ENCODE measurements around the gene CERK. TPM values are rescaled to one million over a fixed set of nuclear protein-coding genes. Genes with fewer than 3 reads are reported as not detected.

The CERK gene
- total and polyA plus RNA-seq, 11 donors: 17.8 to 125 (median 72.3) TPM

DNA sequence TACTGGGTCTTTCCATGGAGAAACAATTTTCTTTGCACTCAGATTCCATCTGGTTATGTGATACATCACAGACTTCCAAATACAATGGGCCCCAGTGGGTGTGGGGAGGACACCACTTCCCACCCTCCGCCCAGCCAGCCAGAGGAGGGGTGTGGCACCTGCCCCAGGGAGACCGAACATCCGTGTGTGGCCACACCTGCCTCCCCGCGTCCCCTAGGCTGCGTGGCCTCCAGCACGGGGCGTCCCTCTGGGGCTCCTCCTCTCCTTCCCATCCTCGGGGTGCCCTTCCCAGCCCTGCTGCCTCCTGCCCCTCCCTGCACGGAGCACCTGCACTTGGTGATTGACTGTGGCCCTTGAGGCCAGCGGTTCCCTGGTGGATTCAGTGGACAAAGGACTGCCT lies 49.1 kb downstream of the CERK start:
- 42 to 71% (median 65%) methylated on average over 10 to 11 of the region's 11 CpGs for WGBS, 4 donors
- H3K36me3 ChIP-seq: peaks cover 0 to 97% (median 74%) of the 10 kb centered on the region in 9 donors
- DNase-seq (peak; percentile 74 to 85 (median 80)), ATAC-seq (peak; percentile 24 to 79 (median 49))
- H3K27ac ChIP-seq: peak overlapping the region in 11 of 12 donors; percentile 57 to 88 (median 82)
- TF ChIP-seq, protein P1, sequence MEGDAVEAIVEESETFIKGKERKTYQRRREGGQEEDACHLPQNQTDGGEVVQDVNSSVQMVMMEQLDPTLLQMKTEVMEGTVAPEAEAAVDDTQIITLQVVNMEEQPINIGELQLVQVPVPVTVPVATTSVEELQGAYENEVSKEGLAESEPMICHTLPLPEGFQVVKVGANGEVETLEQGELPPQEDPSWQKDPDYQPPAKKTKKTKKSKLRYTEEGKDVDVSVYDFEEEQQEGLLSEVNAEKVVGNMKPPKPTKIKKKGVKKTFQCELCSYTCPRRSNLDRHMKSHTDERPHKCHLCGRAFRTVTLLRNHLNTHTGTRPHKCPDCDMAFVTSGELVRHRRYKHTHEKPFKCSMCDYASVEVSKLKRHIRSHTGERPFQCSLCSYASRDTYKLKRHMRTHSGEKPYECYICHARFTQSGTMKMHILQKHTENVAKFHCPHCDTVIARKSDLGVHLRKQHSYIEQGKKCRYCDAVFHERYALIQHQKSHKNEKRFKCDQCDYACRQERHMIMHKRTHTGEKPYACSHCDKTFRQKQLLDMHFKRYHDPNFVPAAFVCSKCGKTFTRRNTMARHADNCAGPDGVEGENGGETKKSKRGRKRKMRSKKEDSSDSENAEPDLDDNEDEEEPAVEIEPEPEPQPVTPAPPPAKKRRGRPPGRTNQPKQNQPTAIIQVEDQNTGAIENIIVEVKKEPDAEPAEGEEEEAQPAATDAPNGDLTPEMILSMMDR (IDR thresholded peaks at IDR 0.05): no peak
- no peak for TF ChIP-seq POLR2A (IDR thresholded peaks at IDR 0.05)
- H3K4me1 ChIP-seq: peaks cover 11 to 59% (median 50%) of the 10 kb centered on the region in 12 donors
- no peaks in the 10 kb centered on the region for H3K27me3 ChIP-seq
- H3K9me3 ChIP-seq: no peaks in the 10 kb centered on the region
- intact Hi-C loops (cut with DNase I): loop anchor here in 8 of 10 donors (5.0 kb wide), 5 partner anchors 37 to 127 kb away; partner anchors contain the start of gene CERK (in 2 of the 8)
- H3K4me3 ChIP-seq: no peak overlapping the region

DNA sequence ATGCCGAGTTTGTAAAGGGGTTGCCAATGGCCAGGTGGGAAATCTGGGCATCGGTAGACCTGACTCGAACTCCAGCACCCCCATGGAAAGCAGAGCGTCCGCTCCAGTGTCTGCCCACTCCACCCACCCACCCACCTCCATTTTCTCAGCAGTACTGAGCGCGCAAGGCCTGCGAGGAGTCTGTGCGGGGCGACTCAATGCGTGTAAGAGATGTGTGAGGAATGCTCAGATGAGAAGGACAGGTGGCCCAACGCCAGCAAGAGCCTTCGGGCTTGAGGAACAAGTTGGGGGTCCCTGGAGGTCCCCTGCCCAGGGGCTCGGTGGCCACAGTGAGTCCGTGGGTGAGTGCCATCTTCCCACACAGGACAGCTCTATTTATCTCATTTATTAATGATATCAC lies 50.6 kb downstream of the CERK start:
- no peaks in the 10 kb centered on the region for H3K9me3 ChIP-seq
- peaks cover 11 to 65% (median 54%) of the 10 kb centered on the region in 12 donors for H3K4me1 ChIP-seq
- intact Hi-C loops (cut with DNase I): loop anchor here in 8 of 10 donors (2.0 to 5.0 kb wide), 6 partner anchors 35 to 125 kb away; partner anchors contain the start of gene CERK (in 2 of the 8)
- H3K27me3 ChIP-seq: no peaks in the 10 kb centered on the region
- ATAC-seq (no peak), DNase-seq (peak in 1 of 5 donors; percentile 32)
- WGBS, 4 donors: 80 to 90% (median 84%) methylated on average over 12 to 15 of the region's 15 CpGs
- no peak for TF ChIP-seq POLR2A (IDR thresholded peaks at IDR 0.05)
- TF ChIP-seq, protein P1 (IDR thresholded peaks at IDR 0.05): no peak
- peaks cover 0 to 84% (median 64%) of the 10 kb centered on the region in 9 donors for H3K36me3 ChIP-seq
- H3K4me3 ChIP-seq: no peak overlapping the region
- H3K27ac ChIP-seq: peak overlapping the region in 11 of 12 donors; percentile 11 to 93 (median 84)

DNA sequence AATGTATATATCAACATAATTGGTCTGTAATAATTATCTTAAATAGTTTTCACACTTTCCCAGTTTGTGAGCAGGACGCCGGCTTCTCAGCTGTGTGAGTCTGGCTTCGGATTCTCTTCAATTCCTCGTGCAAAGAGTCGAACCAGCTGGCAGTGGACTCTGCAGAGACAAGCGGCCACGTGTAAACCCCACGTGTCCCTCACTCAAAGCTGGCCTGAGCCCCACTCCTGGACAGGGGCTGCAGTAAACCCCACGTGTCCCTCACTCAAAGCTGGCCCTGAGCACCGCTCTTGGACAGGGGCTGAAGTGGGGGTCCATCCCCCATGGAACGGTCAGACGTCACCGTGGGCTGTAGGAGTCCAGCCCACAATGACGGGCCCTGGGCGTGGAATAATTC lies 51.0 kb downstream of the CERK start:
- TF ChIP-seq, protein P1 (IDR thresholded peaks at IDR 0.05): no peak
- no peak for TF ChIP-seq POLR2A (IDR thresholded peaks at IDR 0.05)
- Histone ChIP-seq H3K9me3 (no peaks in the 10 kb centered on the region), H3K36me3 (peaks cover 0 to 84% (median 62%) of the 10 kb centered on the region in 9 donors), H3K4me1 (peaks cover 11 to 67% (median 54%) of the 10 kb centered on the region in 12 donors), H3K27ac (peak overlapping the region in 11 of 12 donors; percentile 11 to 93 (median 84)), H3K27me3 (no peaks in the 10 kb centered on the region), H3K4me3 (no peak overlapping the region)
- 61 to 86% (median 67%) methylated on average over 10 to 15 of the region's 15 CpGs for WGBS, 4 donors
- DNase-seq (peak in 1 of 5 donors; percentile 50), ATAC-seq (peak in 1 of 4 donors; percentile 0)
- intact Hi-C loops (cut with DNase I): loop anchor here in 8 of 10 donors (2.0 to 5.0 kb wide), 6 partner anchors 35 to 125 kb away; partner anchors contain the start of gene CERK (in 2 of the 8)

DNA sequence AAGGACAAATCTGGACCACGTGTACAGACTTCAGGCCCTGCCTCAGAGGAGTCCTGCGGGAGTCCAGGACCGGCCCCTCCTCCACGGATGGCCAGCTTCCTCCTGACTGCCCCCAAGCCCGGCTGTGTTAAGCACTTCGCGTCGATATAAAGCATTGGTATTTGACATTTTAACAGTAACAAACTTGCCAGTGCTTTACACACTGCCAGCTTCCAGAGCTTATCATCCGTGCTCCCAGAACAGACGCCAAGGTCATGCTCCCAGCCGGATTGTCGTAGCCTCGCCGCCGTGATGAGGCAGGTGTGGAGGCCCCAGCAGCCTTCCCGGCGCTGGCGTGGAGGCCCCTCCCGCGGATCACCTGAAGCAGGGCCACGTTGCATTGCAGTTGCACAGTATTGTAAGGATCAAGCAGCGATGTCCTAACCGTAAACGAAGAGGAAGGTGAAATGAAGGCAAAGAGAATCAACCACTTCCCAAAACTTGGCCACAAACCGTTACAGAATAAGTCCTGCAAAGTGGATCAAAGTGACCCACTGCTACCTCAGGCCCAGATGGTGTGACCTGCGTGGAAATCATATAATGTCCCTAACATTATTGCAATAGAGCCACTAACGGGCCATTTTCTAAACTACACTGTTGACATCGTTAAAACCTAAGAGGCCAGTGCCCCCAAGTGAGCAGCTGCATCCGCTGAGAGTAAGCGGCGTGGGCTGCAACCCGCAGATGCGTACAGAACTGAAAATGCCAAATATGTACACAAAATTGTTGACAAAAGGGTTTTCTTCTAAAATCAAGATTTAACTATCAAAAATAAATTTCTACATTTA lies 51.6 kb downstream of the CERK start:
- DNase-seq (peak; percentile 66 to 83 (median 71)), ATAC-seq (peak; percentile 54 to 79 (median 60))
- Histone ChIP-seq H3K27me3 (no peaks in the 10 kb centered on the region), H3K36me3 (peaks cover 0 to 78% (median 56%) of the 10 kb centered on the region in 9 donors), H3K4me3 (no peak overlapping the region), H3K9me3 (no peaks in the 10 kb centered on the region), H3K27ac (peak overlapping the region; percentile 75 to 93 (median 84)), H3K4me1 (peaks cover 11 to 70% (median 54%) of the 10 kb centered on the region in 12 donors)
- 42 to 50% (median 45%) methylated on average over 26 to 33 of the region's 33 CpGs for WGBS, 4 donors
- TF ChIP-seq, protein P1 (IDR thresholded peaks at IDR 0.05): no peak
- TF ChIP-seq POLR2A (IDR thresholded peaks at IDR 0.05): no peak
- intact Hi-C loops (cut with DNase I): loop anchor here in 8 of 10 donors (2.0 to 5.0 kb wide), 6 partner anchors 34 to 124 kb away; partner anchors contain the start of gene CERK (in 2 of the 8)

Data from heart left ventricle (tissue), 16 donors.